Pancreas (tissue), 10 donors: ENCODE results near the gene TRMT1. TPM values are rescaled to one million over a fixed set of nuclear protein-coding genes. Genes with fewer than 3 reads are reported as not detected.

ENCODE experiments used
- ATAC-seq, 4 donors: fragments of 200-7000 bp; cut with Tn5 transposase; one replicate each; pipeline versions ENCODE4 v1.8.0 to v1.9.1; 2020; ENCODE audit warnings: mild to moderate bottlenecking in 4 of 4, moderate library complexity in 4 of 4
- DNase-seq, 6 donors: peaks; one replicate each; pipeline ENCODE4 v3.0.0-alpha.2; 2020
- FAIRE-seq: peaks from 2 replicates; lab custom pipeline; 2012; peaks lifted over from hg19 to GRCh38; lab: Jason Lieb, UNC
- H3K27ac ChIP-seq, 4 donors: fragments of 200-600 bp; sonication (generic); 1 replicate in 3 of 4; 2 replicates in 1 of 4; pipeline versions ENCODE4 v1.5.0 to v1.8.0; 2020
- H3K27me3 ChIP-seq, 4 donors: fragments of 200-600 bp; one replicate each; pipeline ENCODE4 v1.8.0; 2021
- H3K36me3 ChIP-seq, 3 donors: fragments of 200-600 bp; sonication (generic) in 1 of 3; one replicate each; pipeline versions ENCODE4 v1.5.0 to v1.8.0; 2020 to 2021
- H3K4me1 ChIP-seq, 3 donors: fragments of 200-600 bp; one replicate each; pipeline ENCODE4 v1.8.0; 2021
- H3K4me3 ChIP-seq, 4 donors: fragments of 200-600 bp; sonication (generic) in 2 of 4; one replicate each; pipeline versions ENCODE4 v1.5.0 to v1.8.0; 2020 to 2021
- H3K9me3 ChIP-seq, 4 donors: fragments of 200-600 bp; one replicate each; pipeline ENCODE4 v1.8.0; 2021
- CTCF ChIP-seq, 4 donors: fragments of 200-600 bp; sonication (generic) in 3 of 4; IDR thresholded peaks; one replicate each; pipeline versions ENCODE4 v1.5.0 to v1.8.0; 2021; ENCODE audit warnings: antibody characterized with exemption in 4 of 4
- WGBS, 2 donors: extraction: QIAGEN DNeasy Blood & Tissue Kit; methylation state at CpG; one replicate each; pipeline ENCODE4 v1.1.7; 2013; 5-methylcytosine and 5-hydroxymethylcytosine counted together
- intact Hi-C, 3 donors: fragments of 100-400 bp; cut with DNase I; formaldehyde crosslinking; loops; one replicate each; pipeline versions ENCODE4 v1.11.1 to v1.14.2; 2022
- polyA plus RNA-seq, 2 donors: library from polyadenylated mRNA; stranded (reverse); fragments of 200-250 nt; gene quantifications; one replicate each; pipeline ENCODE4 v1.2.3, GENCODE V29; 2013
- total RNA-seq, 6 donors: library from RNA; stranded (reverse); fragmentation: NEBNext Ultra II Directional in 4 of 6; extraction: Animal tissue kit (Norgen Biotek cat#: 25700) in 4 of 6; gene quantifications; one replicate each; pipeline versions ENCODE4 v1.2.1 to v1.2.4, GENCODE V29; 2021 to 2023
- donor health status: healthy with polysubstance abuse.
- donor health status: DM: no; HTN: no; CAD: no; lungs with moderate emphysema.
- donor health status: DM: no; HTN: no; CAD: no.
- donor health status: control.
- donor health status: control.
- donor health status: Bipolar disorder and iron deficiency.
- donor health status: DM: yes; HTN: yes; CAD: no.
- donor health status: DM: no; HTN: no; CAD: no.
- donor health status: DM: no; HTN: no; CAD: no.
- donor health status: DM: yes; HTN: yes; CAD: no.

Gene TRMT1
- total and polyA plus RNA-seq, 8 donors, result 12.7 to 108 (median 22.1) TPM

GRCh38 chr19:13066933-13067807, 49.4 kb downstream of the TRMT1 start:
- Histone ChIP-seq H3K4me1 (peaks cover 14 to 20% (median 14%) of the 10 kb centered on the region in 3 donors), H3K4me3 (no peak overlapping the region), H3K9me3 (no peaks in the 10 kb centered on the region), H3K27me3 (no peaks in the 10 kb centered on the region), H3K36me3 (no peaks in the 10 kb centered on the region), H3K27ac (no peak overlapping the region)
- ATAC-seq (no peak), DNase-seq (no peak), FAIRE-seq (no peak)
- intact Hi-C loops, result loop anchor here in 1 of 3 donors (10.0 kb wide), 1 partner anchor 82 kb away; no protein-coding TSS in a partner anchor
- WGBS, 2 donors, result 84% methylated on average over 17 of the region's 17 CpGs
- no peak for TF ChIP-seq CTCF (IDR thresholded peaks at IDR 0.05)

- Histone ChIP-seq H3K27me3 (no peaks in the 10 kb centered on the region), H3K27ac (no peak overlapping the region), H3K4me1 (peaks cover 14 to 23% (median 20%) of the 10 kb centered on the region in 3 donors), H3K36me3 (no peaks in the 10 kb centered on the region), H3K4me3 (no peak overlapping the region), H3K9me3 (no peaks in the 10 kb centered on the region)
- FAIRE-seq (no peak), ATAC-seq (no peak), DNase-seq (no peak)
- WGBS, 2 donors, result 88 to 94% methylated on average over 5 of the region's 5 CpGs
- intact Hi-C loops, result loop anchor here in 1 of 3 donors (10.0 kb wide), 1 partner anchor 81 kb away; no protein-coding TSS in a partner anchor
- no peak for TF ChIP-seq CTCF (IDR thresholded peaks at IDR 0.05)
Measured at GRCh38 chr19:13066226-13066625, 50.3 kb downstream of the TRMT1 start.

- ATAC-seq, result no peak
- H3K36me3 ChIP-seq, result no peaks in the 10 kb centered on the region
- H3K9me3 ChIP-seq, result no peaks in the 10 kb centered on the region
- no peak for TF ChIP-seq CTCF (IDR thresholded peaks at IDR 0.05)
- H3K4me3 ChIP-seq, result no peak overlapping the region
- no peak overlapping the region for H3K27ac ChIP-seq
- DNase-seq, result no peak
- H3K27me3 ChIP-seq, result no peaks in the 10 kb centered on the region
- no peak for FAIRE-seq
- H3K4me1 ChIP-seq, result peaks cover 8 to 18% (median 8%) of the 10 kb centered on the region in 3 donors
- intact Hi-C loops, result loop anchor here in 2 of 3 donors (5.0 to 10.0 kb wide), 2 partner anchors 79 to 82 kb away; no protein-coding TSS in a partner anchor
- WGBS, 2 donors, result 62 to 69% methylated on average over 4 to 6 of the region's 6 CpGs
Measured at GRCh38 chr19:13064092-13064489, 52.4 kb downstream of the TRMT1 start.

- no peaks in the 10 kb centered on the region for H3K9me3 ChIP-seq
- H3K36me3 ChIP-seq, result no peaks in the 10 kb centered on the region
- FAIRE-seq (no peak), DNase-seq (no peak), ATAC-seq (no peak)
- 83 to 87% methylated on average over 5 of the region's 5 CpGs for WGBS, 2 donors
- H3K27me3 ChIP-seq, result no peaks in the 10 kb centered on the region
- no peak for TF ChIP-seq CTCF (IDR thresholded peaks at IDR 0.05)
- H3K27ac ChIP-seq, result no peak overlapping the region
- intact Hi-C loops, result loop anchor here in 2 of 3 donors (5.0 to 10.0 kb wide), 2 partner anchors 79 to 81 kb away; no protein-coding TSS in a partner anchor
- H3K4me1 ChIP-seq, result peaks cover 3 to 15% (median 6%) of the 10 kb centered on the region in 3 donors
- H3K4me3 ChIP-seq, result no peak overlapping the region
Measured at GRCh38 chr19:13063461-13064091, 53.0 kb downstream of the TRMT1 start.
